NCI-H2171 (cell line): ENCODE data around the gene MYLK.
A peak's percentile ranks its signal among the peaks of the same experiment; 100 is the strongest.

Experiments used
- DNase-seq: peaks from one replicate; lab custom pipeline; 2025; lab: John Stamatoyannopoulos, UW

Gene MYLK

GRCh38 chr3:123695731-123696640 lies 188.1 kb downstream of the MYLK start:
- DNase-seq: no peak

- DNase-seq: no peak
Measured at GRCh38 chr3:123695152-123695551, 189.0 kb downstream of the MYLK start.

- no peak for DNase-seq
Measured at GRCh38 chr3:123694366-123695087, 189.6 kb downstream of the MYLK start.

- no peak for DNase-seq
Measured at GRCh38 chr3:123693584-123694190, 190.4 kb downstream of the MYLK start.

- DNase-seq: no peak
Measured at GRCh38 chr3:123692671-123693070, 191.5 kb downstream of the MYLK start.

- DNase-seq: no peak
Measured at GRCh38 chr3:123692041-123692440, 192.1 kb downstream of the MYLK start.

GRCh38 chr3:123689831-123690230 lies 194.3 kb downstream of the MYLK start:
- no peak for DNase-seq

- no peak for DNase-seq
Measured at GRCh38 chr3:123688241-123688747, 195.8 kb downstream of the MYLK start.

GRCh38 chr3:123687286-123687685 lies 196.8 kb downstream of the MYLK start:
- no peak for DNase-seq

GRCh38 chr3:123686251-123686650 lies 197.9 kb downstream of the MYLK start:
- DNase-seq: no peak

- no peak for DNase-seq
Measured at GRCh38 chr3:123685780-123686179, 198.4 kb downstream of the MYLK start.

- DNase-seq: no peak
Measured at GRCh38 chr3:123684636-123685035, 199.5 kb downstream of the MYLK start.

GRCh38 chr3:123684209-123684608 lies 199.9 kb downstream of the MYLK start:
- no peak for DNase-seq

- DNase-seq: no peak
Measured at GRCh38 chr3:123683505-123684154, 200.5 kb downstream of the MYLK start.

- no peak for DNase-seq
Measured at GRCh38 chr3:123682781-123683504, 201.2 kb downstream of the MYLK start.

- no peak for DNase-seq
Measured at GRCh38 chr3:123682302-123682701, 201.8 kb downstream of the MYLK start.

- peak; percentile 65 for DNase-seq
Measured at GRCh38 chr3:123679712-123680386, 204.3 kb downstream of the MYLK start.

GRCh38 chr3:123678108-123678511 lies 206.0 kb downstream of the MYLK start:
- no peak for DNase-seq

- no peak for DNase-seq
Measured at GRCh38 chr3:123672429-123673146, 211.5 kb downstream of the MYLK start.

GRCh38 chr3:123670743-123671142 lies 213.4 kb downstream of the MYLK start:
- no peak for DNase-seq
